GM21367 (cell line): ENCODE results near the gene C3orf33.
A peak's percentile ranks its signal among the peaks of the same experiment; 100 is the strongest.

Experiments
- ATAC-seq: cut with Tn5 transposase; IDR thresholded peaks from one replicate; pipeline ENCODE4 v1.9.1; 2021; ENCODE audit not compliant: unreplicated experiment

The C3orf33 gene

GRCh38 chr3:155743606-155744005 lies 62.5 kb downstream of the C3orf33 start:
- ATAC-seq = no peak

DNA sequence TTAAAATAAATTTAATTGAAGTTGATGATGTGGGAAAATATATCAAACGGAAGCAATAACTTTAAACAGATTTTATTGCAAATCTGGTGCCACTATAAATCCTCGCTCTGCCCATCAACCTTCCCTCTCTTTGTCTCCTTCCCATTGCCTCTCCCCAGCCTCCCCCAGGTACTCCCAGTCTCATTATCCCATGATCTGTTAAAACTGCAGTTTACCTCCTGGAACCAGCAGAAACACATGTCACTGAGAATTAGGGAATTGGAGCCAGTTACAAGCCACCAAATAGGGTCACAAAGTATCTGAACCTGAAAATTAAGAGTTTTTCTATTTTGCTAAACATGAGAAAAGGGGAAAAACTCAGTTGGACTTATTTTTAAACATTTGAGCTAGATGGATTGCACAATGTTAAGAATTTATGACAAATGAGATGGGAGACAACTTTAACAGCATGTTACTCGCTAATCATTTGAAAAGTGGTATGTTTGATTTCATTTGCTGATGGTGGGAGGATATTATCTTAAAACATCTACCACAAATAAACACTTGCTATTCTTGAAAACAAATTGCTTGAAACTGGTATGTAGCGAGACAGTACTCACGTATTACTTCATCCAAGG lies 63.6 kb downstream of the C3orf33 start:
- ATAC-seq = no peak

DNA sequence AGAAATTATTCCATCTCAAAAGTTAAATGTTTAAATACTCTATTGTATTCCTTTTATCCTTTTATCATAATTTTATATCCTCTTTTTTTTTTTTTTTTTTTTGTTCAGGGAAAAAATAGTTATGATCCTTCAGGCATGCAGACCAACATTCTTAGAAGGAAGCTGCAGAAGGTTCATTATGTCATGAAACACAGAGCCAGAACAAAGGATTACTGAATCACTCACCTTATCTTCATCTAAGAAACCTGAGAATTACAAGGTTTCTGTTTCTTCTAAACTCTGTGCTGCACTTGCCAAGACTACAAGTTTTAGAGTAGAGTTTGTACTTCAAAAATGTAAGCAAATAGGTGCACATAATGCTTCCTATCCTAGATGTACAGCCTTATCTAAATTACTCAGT lies 64.5 kb downstream of the C3orf33 start:
- no peak for ATAC-seq

- no peak for ATAC-seq
Observed at GRCh38 chr3:155741101-155741500, 65.0 kb downstream of the C3orf33 start.

DNA sequence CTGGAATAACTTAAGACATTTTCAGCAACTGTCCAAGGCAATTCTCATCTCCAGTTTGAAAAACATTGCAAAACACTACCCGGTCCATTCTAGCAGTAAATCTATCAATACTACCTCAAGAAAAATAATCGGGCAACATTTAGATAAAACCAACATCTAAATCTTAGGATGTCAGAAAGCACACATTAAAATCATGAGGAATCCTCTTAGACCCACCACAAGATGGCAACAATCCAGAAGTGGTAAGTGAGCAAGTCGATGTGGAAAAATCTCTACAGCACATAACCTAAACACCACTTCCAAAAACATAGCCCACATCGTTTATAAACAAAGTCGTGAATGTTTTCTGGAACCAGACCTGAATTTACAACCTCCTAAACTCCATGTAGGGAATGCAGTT lies 66.9 kb downstream of the C3orf33 start:
- no peak for ATAC-seq

GRCh38 chr3:155738580-155739076 lies 67.5 kb downstream of the C3orf33 start:
- ATAC-seq = no peak

GRCh38 chr3:155737844-155738460 lies 68.1 kb downstream of the C3orf33 start:
- peak; percentile 90 for ATAC-seq

GRCh38 chr3:155736381-155736780 lies 69.7 kb downstream of the C3orf33 start:
- no peak for ATAC-seq

- no peak for ATAC-seq
Observed at GRCh38 chr3:155730843-155731242, 75.2 kb downstream of the C3orf33 start.

DNA sequence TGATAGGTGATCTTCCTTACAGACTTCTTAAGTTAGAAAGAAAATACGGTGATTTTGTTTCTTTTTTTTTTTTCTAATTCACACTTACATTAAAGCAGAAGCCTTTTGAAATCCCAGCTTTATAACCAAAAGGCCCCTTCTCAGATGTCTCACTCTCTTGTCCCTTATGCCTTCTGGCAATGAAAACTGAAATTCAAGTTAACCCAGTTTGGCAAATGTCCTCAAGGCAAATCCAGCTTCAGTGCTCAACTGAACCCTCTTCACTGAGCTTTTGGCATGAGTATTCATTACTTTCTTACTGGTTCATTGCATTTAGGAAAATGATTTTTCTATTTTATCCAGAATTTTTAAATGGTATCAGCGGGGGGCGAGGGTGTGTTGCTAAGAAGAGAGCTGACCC lies 78.2 kb downstream of the C3orf33 start:
- no peak for ATAC-seq

- ATAC-seq = no peak
Observed at GRCh38 chr3:155714295-155714718, 91.8 kb downstream of the C3orf33 start.
